Upper lobe of left lung (tissue), 6 donors: Measurements from ENCODE around the gene RAP1GAP. TPM values are rescaled to one million over a fixed set of nuclear protein-coding genes. Genes with fewer than 3 reads are reported as not detected.

Experiments
- ATAC-seq, 2 donors: fragments of 200-7000 bp; cut with Tn5 transposase; one replicate each; pipeline ENCODE4 v1.9.1; 2022; ENCODE audit warnings: mild to moderate bottlenecking in 2 of 2, moderate library complexity in 2 of 2; ENCODE audit not compliant: low FRiP score in 2 of 2
- DNase-seq, 2 donors: peaks; one replicate each; pipeline ENCODE4 v3.0.0-alpha.2; 2019 to 2020
- H3K27ac ChIP-seq, 4 donors: fragments of 200-600 bp; sonication (generic); one replicate each; pipeline ENCODE4 v1.5.1; 2016 to 2019
- H3K27me3 ChIP-seq, 4 donors: fragments of 200-600 bp; sonication (generic); one replicate each; pipeline ENCODE4 v1.5.1; 2017 to 2019
- H3K36me3 ChIP-seq, 4 donors: fragments of 200-600 bp; sonication (generic); one replicate each; pipeline ENCODE4 v1.5.1; 2016 to 2019
- H3K4me1 ChIP-seq, 4 donors: fragments of 200-600 bp; sonication (generic); one replicate each; pipeline ENCODE4 v1.5.1; 2018 to 2019
- H3K4me3 ChIP-seq, 4 donors: fragments of 200-600 bp; sonication (generic); one replicate each; pipeline ENCODE4 v1.5.1; 2017 to 2019; ENCODE audit warnings: mild to moderate bottlenecking in 2 of 4, moderate library complexity in 1 of 4
- H3K9me3 ChIP-seq, 4 donors: fragments of 200-600 bp; sonication (generic); one replicate each; pipeline ENCODE4 v1.5.1; 2018 to 2019
- EP300 ChIP-seq, 4 donors: sonication (generic); formaldehyde crosslinking; IDR thresholded peaks; one replicate each; pipeline ENCODE4 v1.5.1; 2017; ENCODE audit warnings: antibody characterized with exemption in 4 of 4, control low read depth in 2 of 4
- POLR2A ChIP-seq, 4 donors: fragments of 450-650 bp; IDR thresholded peaks; one replicate each; pipeline ENCODE4 v1.5.1; 2016 to 2017; ENCODE audit warnings: antibody characterized with exemption in 4 of 4, mild to moderate bottlenecking in 2 of 4
- POLR2AphosphoS5 ChIP-seq, 2 donors: sonication (generic); formaldehyde crosslinking; IDR thresholded peaks; one replicate each; pipeline ENCODE4 v1.5.1; 2017; ENCODE audit warnings: antibody characterized with exemption in 2 of 2
- WGBS, 2 donors: methylation state at CpG; one replicate each; pipeline ENCODE4 v1.1.5; 2017 to 2018; 5-methylcytosine and 5-hydroxymethylcytosine counted together
- total RNA-seq, 6 donors: library from RNA; depleted of rRNA in 4 of 6; stranded (reverse); fragments of >200 nt in 4 of 6; gene quantifications; one replicate each; pipeline versions ENCODE4 v1.1.0 to v1.2.1, GENCODE V29; 2016 to 2021
- TF ChIP-seq, protein P1 (sequence below), 6 experiments: fragments of 450-650 bp in 4 of 6; fragments of 200-600 bp in 2 of 6; sonication (generic) in 2 of 6; IDR thresholded peaks; one replicate each; pipeline ENCODE4 v1.5.1; 2016 to 2019; ENCODE audit warnings: antibody characterized with exemption in 6 of 6
- donor health status: DM: no; HTN: no; CAD: no; lungs with moderate emphysema.
- donor health status: DM: no; HTN: yes; CAD: no; lungs with severe emphysema.

The RAP1GAP gene
- total RNA-seq, 6 donors from 2014 or later: 26.9 to 65.2 (median 36.7) TPM

DNA sequence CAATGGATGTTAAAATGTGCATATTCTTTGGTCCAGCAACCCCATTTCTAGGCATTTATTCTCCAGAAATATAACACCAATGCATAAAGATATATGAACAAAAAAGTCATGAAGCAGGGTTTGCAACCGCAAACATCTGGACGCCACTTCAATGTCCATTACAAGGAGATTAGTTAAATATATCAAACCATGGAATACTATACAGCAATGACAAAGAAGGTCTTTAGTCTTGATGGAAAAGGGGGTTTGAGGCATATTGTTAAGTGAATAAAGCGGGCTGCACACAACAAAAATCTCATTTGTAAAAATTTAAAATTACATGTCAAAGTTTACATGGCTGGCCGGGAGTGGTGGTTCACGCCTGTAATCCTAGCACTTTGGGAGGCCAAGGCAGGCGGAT is 31.6 kb downstream of the RAP1GAP start:
- Histone ChIP-seq H3K36me3 (no peaks in the 10 kb centered on the region), H3K9me3 (no peaks in the 10 kb centered on the region), H3K4me3 (no peak overlapping the region), H3K27me3 (no peaks in the 10 kb centered on the region), H3K27ac (peak overlapping the region in 1 of 4 donors; percentile 53), H3K4me1 (peaks cover 0 to 21% (median 5%) of the 10 kb centered on the region in 4 donors)
- WGBS, 2 donors: 94 to 96% methylated on average over 6 of the region's 6 CpGs
- ATAC-seq (no peak), DNase-seq (no peak)
- TF ChIP-seq POLR2AphosphoS5 (IDR thresholded peaks at IDR 0.05): no peak
- TF ChIP-seq, protein P1, sequence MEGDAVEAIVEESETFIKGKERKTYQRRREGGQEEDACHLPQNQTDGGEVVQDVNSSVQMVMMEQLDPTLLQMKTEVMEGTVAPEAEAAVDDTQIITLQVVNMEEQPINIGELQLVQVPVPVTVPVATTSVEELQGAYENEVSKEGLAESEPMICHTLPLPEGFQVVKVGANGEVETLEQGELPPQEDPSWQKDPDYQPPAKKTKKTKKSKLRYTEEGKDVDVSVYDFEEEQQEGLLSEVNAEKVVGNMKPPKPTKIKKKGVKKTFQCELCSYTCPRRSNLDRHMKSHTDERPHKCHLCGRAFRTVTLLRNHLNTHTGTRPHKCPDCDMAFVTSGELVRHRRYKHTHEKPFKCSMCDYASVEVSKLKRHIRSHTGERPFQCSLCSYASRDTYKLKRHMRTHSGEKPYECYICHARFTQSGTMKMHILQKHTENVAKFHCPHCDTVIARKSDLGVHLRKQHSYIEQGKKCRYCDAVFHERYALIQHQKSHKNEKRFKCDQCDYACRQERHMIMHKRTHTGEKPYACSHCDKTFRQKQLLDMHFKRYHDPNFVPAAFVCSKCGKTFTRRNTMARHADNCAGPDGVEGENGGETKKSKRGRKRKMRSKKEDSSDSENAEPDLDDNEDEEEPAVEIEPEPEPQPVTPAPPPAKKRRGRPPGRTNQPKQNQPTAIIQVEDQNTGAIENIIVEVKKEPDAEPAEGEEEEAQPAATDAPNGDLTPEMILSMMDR (IDR thresholded peaks at IDR 0.05): no peak
- TF ChIP-seq EP300 (IDR thresholded peaks at IDR 0.05): no peak
- TF ChIP-seq POLR2A (IDR thresholded peaks at IDR 0.05): no peak

DNA sequence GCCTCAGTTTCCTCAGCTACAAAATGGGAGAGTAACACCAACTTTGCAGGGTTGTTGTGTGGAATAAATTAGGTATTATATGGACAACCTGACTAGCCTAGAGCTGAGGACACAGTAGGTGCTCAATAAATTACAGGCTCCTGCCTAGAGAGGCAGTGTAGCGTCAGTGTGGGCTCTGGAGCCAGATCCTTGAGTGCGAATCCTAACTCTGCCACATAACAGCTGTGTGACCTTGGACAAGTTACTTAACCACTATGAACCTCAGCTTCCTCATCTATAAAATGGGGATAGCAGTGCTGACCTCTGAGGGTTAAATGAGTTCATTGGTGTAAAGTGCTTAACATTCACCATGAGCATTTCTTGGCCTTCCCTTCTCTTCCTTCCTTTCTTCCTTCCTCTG is 33.1 kb downstream of the RAP1GAP start:
- Histone ChIP-seq H3K36me3 (no peaks in the 10 kb centered on the region), H3K4me1 (peaks cover 0 to 21% (median 8%) of the 10 kb centered on the region in 4 donors), H3K4me3 (no peak overlapping the region), H3K9me3 (no peaks in the 10 kb centered on the region), H3K27ac (no peak overlapping the region), H3K27me3 (no peaks in the 10 kb centered on the region)
- 93 to 100% methylated on average over 2 of the region's 2 CpGs for WGBS, 2 donors
- ATAC-seq (no peak), DNase-seq (no peak)
- TF ChIP-seq, protein P1 (IDR thresholded peaks at IDR 0.05): no peak
- TF ChIP-seq EP300 (IDR thresholded peaks at IDR 0.05) (no peak), POLR2AphosphoS5 (IDR thresholded peaks at IDR 0.05) (no peak), POLR2A (IDR thresholded peaks at IDR 0.05) (no peak)

DNA sequence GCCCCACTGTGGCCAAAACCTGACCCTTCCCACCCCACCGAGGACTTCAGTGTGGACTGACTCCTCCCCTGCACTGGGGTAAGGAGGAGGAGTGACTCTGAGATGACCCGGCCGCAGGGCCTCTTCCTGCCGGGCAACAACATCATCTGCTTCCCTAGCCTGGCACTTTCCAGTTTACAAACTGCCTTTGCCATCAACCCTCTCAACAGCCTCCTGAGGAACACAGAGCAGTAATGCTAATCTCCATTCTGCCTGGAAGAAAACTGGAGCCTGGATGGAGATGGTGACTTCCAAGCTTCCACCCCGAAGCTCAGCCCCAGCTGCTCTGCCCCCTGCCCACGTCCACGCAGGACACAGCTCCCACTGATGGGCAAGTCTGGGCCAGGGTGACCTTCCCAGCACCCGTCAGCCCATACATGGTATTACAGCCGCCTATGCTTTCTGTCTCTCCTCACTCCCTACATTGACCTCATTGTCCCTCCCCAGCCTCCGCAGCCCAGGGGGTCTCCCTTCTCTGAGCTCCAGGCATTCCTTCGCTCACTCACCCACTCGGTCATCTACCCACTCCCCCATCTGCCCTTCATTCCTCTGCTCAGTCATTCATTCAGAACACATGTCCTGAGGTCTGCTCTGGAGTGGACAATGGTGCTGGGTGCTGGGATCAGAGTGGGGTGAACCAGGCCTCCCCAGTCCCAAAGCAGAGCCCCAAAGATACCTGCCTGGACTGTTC is 34.2 kb downstream of the RAP1GAP start:
- H3K4me3 ChIP-seq: no peak overlapping the region
- 61 to 66% methylated on average over 10 to 12 of the region's 12 CpGs for WGBS, 2 donors
- no peak for DNase-seq
- H3K4me1 ChIP-seq: peaks cover 0 to 21% (median 8%) of the 10 kb centered on the region in 4 donors
- H3K36me3 ChIP-seq: no peaks in the 10 kb centered on the region
- TF ChIP-seq EP300 (IDR thresholded peaks at IDR 0.05) (no peak), POLR2A (IDR thresholded peaks at IDR 0.05) (no peak), POLR2AphosphoS5 (IDR thresholded peaks at IDR 0.05) (no peak)
- TF ChIP-seq, protein P1 (IDR thresholded peaks at IDR 0.05): no peak
- no peaks in the 10 kb centered on the region for H3K9me3 ChIP-seq
- H3K27me3 ChIP-seq: no peaks in the 10 kb centered on the region
- H3K27ac ChIP-seq: peak overlapping the region in 2 of 4 donors; percentile 45 to 47
- ATAC-seq: peak in 1 of 2 donors; percentile 5

DNA sequence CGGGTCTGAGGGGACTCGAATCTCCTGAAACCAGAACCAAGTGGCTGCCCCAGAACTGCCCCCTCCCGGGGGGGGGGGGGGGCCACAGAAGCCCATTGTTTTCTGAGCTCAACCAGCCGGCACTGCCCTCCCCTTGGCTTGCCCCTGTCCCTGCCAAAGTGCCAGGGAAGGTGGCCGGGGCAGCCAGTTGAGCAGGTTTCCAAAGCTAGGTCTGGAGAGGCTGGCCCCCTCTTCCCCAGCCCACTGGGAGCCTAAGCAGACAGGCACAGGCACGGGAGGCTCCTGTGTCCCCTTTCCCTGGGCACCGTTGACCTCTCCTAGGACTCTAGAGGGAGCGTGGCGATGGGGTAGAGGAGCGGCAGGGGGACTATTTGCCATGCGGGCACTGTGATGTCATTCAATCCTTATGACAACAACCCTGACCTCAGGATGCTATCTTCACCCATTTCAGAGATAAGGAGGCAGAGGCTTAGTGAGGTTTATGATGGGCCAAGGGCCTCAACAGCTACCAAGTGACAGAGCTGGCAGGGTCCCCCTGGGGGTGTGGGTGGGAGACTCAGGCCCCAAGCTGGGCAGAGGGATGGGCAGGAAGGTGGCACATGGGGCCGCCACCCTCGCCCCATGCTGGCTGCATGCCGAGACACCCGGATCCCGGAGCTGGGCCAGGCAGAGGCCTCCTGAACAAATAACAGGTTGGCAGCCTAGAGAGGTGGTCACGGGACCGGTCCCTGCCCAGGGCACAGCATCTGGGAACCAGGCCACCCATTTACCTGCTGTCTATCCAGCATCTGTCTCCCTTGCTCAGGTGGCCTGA is 35.0 kb downstream of the RAP1GAP start:
- no peaks in the 10 kb centered on the region for H3K9me3 ChIP-seq
- no peak for TF ChIP-seq EP300 (IDR thresholded peaks at IDR 0.05)
- TF ChIP-seq, protein P1 (IDR thresholded peaks at IDR 0.05): no peak
- TF ChIP-seq POLR2A (IDR thresholded peaks at IDR 0.05): no peak
- TF ChIP-seq POLR2AphosphoS5 (IDR thresholded peaks at IDR 0.05): no peak
- no peak overlapping the region for H3K4me3 ChIP-seq
- peak overlapping the region in 2 of 4 donors; percentile 45 to 47 for H3K27ac ChIP-seq
- DNase-seq (peak in 1 of 2 donors; percentile 77), ATAC-seq (peak; percentile 7 to 38)
- no peaks in the 10 kb centered on the region for H3K27me3 ChIP-seq
- WGBS, 2 donors: 54 to 67% methylated on average over 2 to 15 of the region's 18 CpGs
- H3K4me1 ChIP-seq: peaks cover 0 to 21% (median 8%) of the 10 kb centered on the region in 4 donors
- no peaks in the 10 kb centered on the region for H3K36me3 ChIP-seq
